ENCODE data around the gene DOK7. TPM values are rescaled to one million over a fixed set of nuclear protein-coding genes. Genes with fewer than 3 reads are reported as not detected.

DOK7 gene
- total RNA-seq, 1 experiment from 2014 or later: 0.26 TPM

DNA sequence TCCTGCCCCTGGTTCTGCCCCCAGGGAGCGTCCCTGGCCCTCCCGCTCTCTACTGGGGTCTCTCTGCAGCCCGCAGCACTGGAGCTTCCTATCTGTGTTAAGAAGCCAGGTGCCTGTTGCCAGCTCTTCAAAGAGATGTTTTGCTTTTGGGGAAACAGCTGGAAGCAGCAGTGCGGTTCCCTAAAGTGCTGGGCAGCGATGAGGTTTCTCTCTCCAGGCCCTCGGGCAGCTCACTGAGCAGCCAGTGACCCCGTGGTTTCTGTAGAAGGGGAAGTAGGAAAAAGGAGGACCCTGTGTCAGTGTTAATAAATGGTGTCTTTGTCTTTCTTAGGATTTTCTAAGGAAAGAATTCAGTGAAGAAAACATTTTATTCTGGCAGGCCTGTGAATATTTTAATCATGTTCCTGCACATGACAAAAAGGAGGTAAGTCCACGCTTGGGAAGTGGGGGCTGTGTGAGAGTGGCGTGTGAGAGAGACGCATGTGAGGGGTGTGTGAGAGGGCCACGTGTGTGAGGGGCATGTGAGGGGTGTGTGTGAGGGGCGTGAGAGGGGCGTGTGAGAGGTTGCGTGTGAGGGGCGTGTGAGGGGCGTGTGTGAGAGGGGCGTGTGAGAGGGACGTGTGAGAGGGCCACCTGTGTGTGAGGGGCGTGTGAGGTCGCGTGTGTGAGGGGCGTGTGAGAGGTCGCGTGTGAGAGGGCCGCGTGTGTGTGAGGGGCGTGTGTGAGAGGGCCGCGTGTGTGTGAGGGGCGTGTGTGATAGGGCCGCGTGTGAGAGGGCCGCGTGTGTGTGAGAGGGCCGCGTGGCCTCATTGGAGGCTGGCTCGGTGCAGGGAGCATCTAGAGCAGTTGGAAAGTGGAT, 48.5 kb upstream of the DOK7 start:
- Histone ChIP-seq H3K27ac (ENCODE audit: insufficient read length, low read depth, low read length) (no peak overlapping the region), H2BK120ac (ENCODE audit: low read depth, low read length, poor library complexity, severe bottlenecking) (no peak overlapping the region), H3K4me2 (ENCODE audit: insufficient read depth, insufficient read length, low read length) (no peak overlapping the region), H3K79me2 (ENCODE audit: insufficient read depth, low read length) (no peaks in the 10 kb centered on the region), H2BK15ac (ENCODE audit: low read depth, low read length) (no peak overlapping the region), H2BK20ac (ENCODE audit: low read depth, low read length, poor library complexity, severe bottlenecking) (no peak overlapping the region), H3K4ac (ENCODE audit: low read depth, low read length) (no peak overlapping the region), H4K8ac (replicated peaks; ENCODE audit: insufficient read length, low read depth, low read length) (no peak overlapping the region), H3K56ac (ENCODE audit: insufficient read length, low read depth, low read length) (no peak overlapping the region), H3K23me2 (ENCODE audit: insufficient read length, low read depth, low read length, poor library complexity, severe bottlenecking) (no peaks in the 10 kb centered on the region), H2BK12ac (ENCODE audit: insufficient read length, low read depth, low read length) (no peak overlapping the region), H3K9me3 (ENCODE audit: control insufficient read depth, low read depth, low read length) (no peaks in the 10 kb centered on the region), H2AFZ (ENCODE audit: low read length) (no peak overlapping the region), H2AK5ac (ENCODE audit: insufficient read length, low read length) (no peak overlapping the region), H3K9ac (ENCODE audit: extremely low read depth, insufficient read length, low read length) (no peak overlapping the region), H3K14ac (ENCODE audit: insufficient read depth, low read length) (no peak overlapping the region; the same call in 1 of the 2 replicates), H3T11ph (ENCODE audit: low read length) (no peak overlapping the region), H4K20me1 (ENCODE audit: control insufficient read depth, insufficient read depth, insufficient read length) (no peaks in the 10 kb centered on the region), H3K4me1 (ENCODE audit: insufficient read depth, low read length) (no peaks in the 10 kb centered on the region), H3K79me1 (ENCODE audit: insufficient read depth, low read depth, low read length, poor library complexity, severe bottlenecking) (no peaks in the 10 kb centered on the region), H3K27me3 (ENCODE audit: insufficient read depth, low read length) (no peaks in the 10 kb centered on the region), H3K23ac (ENCODE audit: insufficient read length, low read depth, low read length) (no peak overlapping the region), H4K5ac (ENCODE audit: insufficient read length, low read depth, low read length) (no peak overlapping the region), H3K18ac (ENCODE audit: insufficient read length, low read depth, low read length) (peak overlapping the region; percentile 35), H4K91ac (ENCODE audit: insufficient read length, low read depth, low read length) (no peak overlapping the region), H2BK5ac (ENCODE audit: insufficient read length, low read length) (no peak overlapping the region)
- H3K9me3 Mint-ChIP-seq: no peaks in the 10 kb centered on the region
- H3K4me3 Mint-ChIP-seq: no peak overlapping the region
- peak; percentile 18 for DNase-seq
- H3K4me1 Mint-ChIP-seq: 0 out of 4 replicates have a peak, but pooled peaks cover 0 to 5% of the 10 kb centered on the region in 2 experiments
- H3K36me3 Mint-ChIP-seq (ENCODE audit: insufficient read depth in 1 of 3, low read depth in 3 of 3): peaks cover 0 to 30% (median 2%) of the 10 kb centered on the region in 3 experiments; a peak in 4 of 7 replicates
- H3K27ac Mint-ChIP-seq: peak overlapping the region; percentile 22 to 72 (median 37); a peak in 2 of 7 replicates
- H3K27me3 Mint-ChIP-seq (ENCODE audit: low read depth): no peaks in the 10 kb centered on the region; the same call in 1 of the 2 replicates
- WGBS (ENCODE audit: extremely low coverage, insufficient read length, low lambda C conversion rate): no CpG with 5 or more reads among the region's 37 CpGs
- TF ChIP-seq, protein P1, sequence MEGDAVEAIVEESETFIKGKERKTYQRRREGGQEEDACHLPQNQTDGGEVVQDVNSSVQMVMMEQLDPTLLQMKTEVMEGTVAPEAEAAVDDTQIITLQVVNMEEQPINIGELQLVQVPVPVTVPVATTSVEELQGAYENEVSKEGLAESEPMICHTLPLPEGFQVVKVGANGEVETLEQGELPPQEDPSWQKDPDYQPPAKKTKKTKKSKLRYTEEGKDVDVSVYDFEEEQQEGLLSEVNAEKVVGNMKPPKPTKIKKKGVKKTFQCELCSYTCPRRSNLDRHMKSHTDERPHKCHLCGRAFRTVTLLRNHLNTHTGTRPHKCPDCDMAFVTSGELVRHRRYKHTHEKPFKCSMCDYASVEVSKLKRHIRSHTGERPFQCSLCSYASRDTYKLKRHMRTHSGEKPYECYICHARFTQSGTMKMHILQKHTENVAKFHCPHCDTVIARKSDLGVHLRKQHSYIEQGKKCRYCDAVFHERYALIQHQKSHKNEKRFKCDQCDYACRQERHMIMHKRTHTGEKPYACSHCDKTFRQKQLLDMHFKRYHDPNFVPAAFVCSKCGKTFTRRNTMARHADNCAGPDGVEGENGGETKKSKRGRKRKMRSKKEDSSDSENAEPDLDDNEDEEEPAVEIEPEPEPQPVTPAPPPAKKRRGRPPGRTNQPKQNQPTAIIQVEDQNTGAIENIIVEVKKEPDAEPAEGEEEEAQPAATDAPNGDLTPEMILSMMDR (conservative IDR thresholded peaks at IDR 0.05): no peak

All from H9 (cell line).